Testis (tissue), 2 donors: ENCODE data around the gene POLR2J.

ENCODE experiments used
- POLR2A ChIP-seq: fragments of 450-650 bp; IDR thresholded peaks from one replicate; pipeline ENCODE4 v1.6.1; 2017; ENCODE audit warnings: antibody characterized with exemption, mild to moderate bottlenecking, moderate library complexity
- TF ChIP-seq, protein P1 (sequence below), 3 experiments: fragments of 450-650 bp in 2 of 3; fragments of 200-600 bp in 1 of 3; sonication (generic) in 1 of 3; IDR thresholded peaks; one replicate each; pipeline ENCODE4 v1.5.1; 2016 to 2019; ENCODE audit warnings: antibody characterized with exemption in 3 of 3, mild to moderate bottlenecking in 2 of 3, moderate library complexity in 1 of 3

DNA sequence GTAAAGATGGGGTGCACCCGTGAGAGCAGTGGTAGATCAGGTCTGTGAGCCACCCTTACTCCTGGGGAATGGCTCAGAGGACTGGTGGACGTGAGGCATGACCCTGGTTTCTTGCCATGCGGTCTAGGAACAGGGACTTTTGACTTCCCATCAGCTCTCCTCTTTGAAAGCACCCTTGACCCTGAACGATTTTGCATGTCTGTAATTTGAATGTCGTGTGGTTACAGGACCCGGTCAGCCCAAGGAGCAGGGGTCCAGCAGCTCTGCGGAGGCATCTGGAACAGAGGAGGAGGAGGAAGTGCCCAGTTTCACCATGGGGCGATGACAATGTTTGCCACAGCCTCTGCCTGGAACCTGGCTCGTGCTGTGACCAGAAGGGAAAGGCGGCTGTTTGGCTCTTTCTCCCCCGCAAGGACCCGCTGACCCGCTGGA lies 53.9 kb downstream of the POLR2J start:
- TF ChIP-seq, protein P1, sequence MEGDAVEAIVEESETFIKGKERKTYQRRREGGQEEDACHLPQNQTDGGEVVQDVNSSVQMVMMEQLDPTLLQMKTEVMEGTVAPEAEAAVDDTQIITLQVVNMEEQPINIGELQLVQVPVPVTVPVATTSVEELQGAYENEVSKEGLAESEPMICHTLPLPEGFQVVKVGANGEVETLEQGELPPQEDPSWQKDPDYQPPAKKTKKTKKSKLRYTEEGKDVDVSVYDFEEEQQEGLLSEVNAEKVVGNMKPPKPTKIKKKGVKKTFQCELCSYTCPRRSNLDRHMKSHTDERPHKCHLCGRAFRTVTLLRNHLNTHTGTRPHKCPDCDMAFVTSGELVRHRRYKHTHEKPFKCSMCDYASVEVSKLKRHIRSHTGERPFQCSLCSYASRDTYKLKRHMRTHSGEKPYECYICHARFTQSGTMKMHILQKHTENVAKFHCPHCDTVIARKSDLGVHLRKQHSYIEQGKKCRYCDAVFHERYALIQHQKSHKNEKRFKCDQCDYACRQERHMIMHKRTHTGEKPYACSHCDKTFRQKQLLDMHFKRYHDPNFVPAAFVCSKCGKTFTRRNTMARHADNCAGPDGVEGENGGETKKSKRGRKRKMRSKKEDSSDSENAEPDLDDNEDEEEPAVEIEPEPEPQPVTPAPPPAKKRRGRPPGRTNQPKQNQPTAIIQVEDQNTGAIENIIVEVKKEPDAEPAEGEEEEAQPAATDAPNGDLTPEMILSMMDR (IDR thresholded peaks at IDR 0.05): no peak
- no peak for TF ChIP-seq POLR2A
